GM12801 (cell line): ENCODE measurements around the gene USP13.

Experiments
- CTCF ChIP-seq: IDR thresholded peaks from one replicate; pipeline ENCODE4 v1.5.1; 2011; ENCODE audit warnings: control low read depth; ENCODE audit not compliant: insufficient read length; ENCODE audit errors: extremely low read depth

USP13 gene

GRCh38 chr3:179642871-179643270, 10.0 kb upstream of the USP13 start:
- TF ChIP-seq CTCF, result no peak

- TF ChIP-seq CTCF, result no peak
Observed at GRCh38 chr3:179646177-179646576, 6.7 kb upstream of the USP13 start.

- no peak for TF ChIP-seq CTCF
Observed at GRCh38 chr3:179651687-179652446, 973 bp upstream of the USP13 start.

- no peak for TF ChIP-seq CTCF
Observed at GRCh38 chr3:179653096-179653797, 407 bp downstream of the USP13 start.

- no peak for TF ChIP-seq CTCF
Observed at GRCh38 chr3:179655236-179655635, 2.4 kb downstream of the USP13 start.

GRCh38 chr3:179658606-179659005, 5.8 kb downstream of the USP13 start:
- no peak for TF ChIP-seq CTCF

GRCh38 chr3:179660872-179661271, 8.0 kb downstream of the USP13 start:
- TF ChIP-seq CTCF, result no peak
